ENCODE measurements around the gene CERS5.

Gene CERS5

DNA sequence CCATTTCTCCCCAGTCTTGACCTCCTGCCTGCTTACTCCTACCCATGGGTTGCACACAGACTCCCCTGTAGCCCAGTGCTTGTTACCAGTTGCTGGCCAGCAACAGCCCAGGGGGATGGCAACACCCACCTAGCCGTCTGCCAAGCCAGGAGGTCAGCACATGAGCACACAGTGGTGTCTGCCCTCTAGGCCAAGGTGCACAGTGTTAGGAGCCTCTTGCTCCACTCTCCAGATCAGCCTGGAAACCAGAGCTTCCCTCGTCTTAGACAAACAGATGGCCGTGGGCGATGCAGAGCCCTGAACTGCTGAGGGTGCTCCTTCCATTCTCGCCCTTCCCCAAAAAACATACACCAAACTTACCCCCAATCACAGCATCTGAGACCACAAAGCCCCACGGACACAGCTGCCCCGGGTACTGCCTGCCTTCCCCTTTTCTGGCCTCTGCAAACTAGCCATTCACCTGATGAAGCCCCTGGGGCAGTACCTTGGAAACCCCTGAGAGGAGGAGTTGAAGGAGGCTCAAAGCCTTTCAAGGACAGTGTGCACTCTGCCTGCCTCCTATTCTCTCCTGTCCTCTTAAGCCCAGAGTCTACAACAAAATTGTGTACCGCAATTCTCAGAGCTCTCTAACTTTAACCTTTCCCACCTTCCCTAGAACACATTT is 64.4 kb downstream of the CERS5 start:
- H3K27ac Mint-ChIP-seq, result peak overlapping the region in 1 of 2 donors; percentile 77
- no peaks in the 10 kb centered on the region for H3K9me3 Mint-ChIP-seq

DNA sequence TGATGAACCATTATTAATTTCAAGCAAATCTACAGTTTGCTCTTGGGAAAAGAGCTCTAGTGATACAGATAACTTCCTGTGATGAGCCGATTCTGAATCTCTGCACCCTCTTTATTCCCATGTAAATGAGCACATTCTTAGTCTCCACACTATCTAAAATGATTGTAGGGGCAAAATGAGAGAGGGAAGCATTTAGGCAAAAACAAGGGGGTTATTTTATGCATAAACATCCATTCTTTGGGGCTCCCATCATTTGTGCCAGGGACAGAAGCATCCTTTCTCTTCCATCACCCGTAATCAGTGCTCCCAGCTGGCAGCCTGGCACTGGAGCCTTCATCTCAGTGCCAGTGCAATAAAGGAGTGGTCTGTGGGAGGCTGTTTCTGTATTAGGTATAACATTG is 65.0 kb downstream of the CERS5 start:
- Mint-ChIP-seq H3K9me3 (no peaks in the 10 kb centered on the region), H3K4me3 (no peak overlapping the region)

More for the DNA sequence above, 64.4 kb downstream of the CERS5 start:
- Mint-ChIP-seq H3K4me1 (ENCODE audit: low read depth in 2 of 2) (no peaks in the 10 kb centered on the region), H3K27me3 (no peaks in the 10 kb centered on the region), H3K4me3 (no peak overlapping the region), H3K36me3 (ENCODE audit: insufficient read depth) (peaks cover 30% of the 10 kb centered on the region)
- ATAC-seq (replicated peaks) (no peak), DNase-seq (no peak)

DNA sequence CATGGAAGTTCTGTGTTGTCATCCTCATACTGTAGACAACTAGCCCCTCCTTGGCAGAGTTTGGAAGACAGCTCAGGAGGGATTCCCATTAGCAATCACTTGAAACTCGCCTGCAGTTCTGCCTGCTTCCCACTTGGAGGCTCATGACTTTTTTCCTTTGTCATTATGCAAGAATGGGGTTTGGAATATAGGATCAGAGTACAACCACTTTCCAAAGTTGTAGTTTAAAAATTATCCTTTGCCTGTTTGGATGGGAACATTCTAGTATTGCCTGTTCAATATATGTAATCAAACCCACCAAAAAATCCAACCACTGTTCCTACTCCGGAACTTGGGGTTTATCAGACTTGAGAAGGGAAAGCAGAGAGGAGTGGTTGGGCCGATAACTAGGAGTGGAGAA is 65.5 kb downstream of the CERS5 start:
- no peak overlapping the region for H3K4me3 Mint-ChIP-seq
- peaks cover 41% of the 10 kb centered on the region for H3K36me3 Mint-ChIP-seq (ENCODE audit: insufficient read depth)
- H3K9me3 Mint-ChIP-seq, result no peaks in the 10 kb centered on the region
- no peaks in the 10 kb centered on the region for H3K4me1 Mint-ChIP-seq (ENCODE audit: low read depth in 2 of 2)
- no peak overlapping the region for H3K27ac Mint-ChIP-seq
- no peak for ATAC-seq (replicated peaks)
- no peaks in the 10 kb centered on the region for H3K27me3 Mint-ChIP-seq
- no peak for DNase-seq

More for the DNA sequence above, 65.0 kb downstream of the CERS5 start:
- H3K36me3 Mint-ChIP-seq (ENCODE audit: insufficient read depth), result peaks cover 37% of the 10 kb centered on the region
- H3K4me1 Mint-ChIP-seq (ENCODE audit: low read depth in 2 of 2), result no peaks in the 10 kb centered on the region
- DNase-seq (no peak), ATAC-seq (replicated peaks) (no peak)
- no peaks in the 10 kb centered on the region for H3K27me3 Mint-ChIP-seq
- H3K27ac Mint-ChIP-seq, result no peak overlapping the region

DNA sequence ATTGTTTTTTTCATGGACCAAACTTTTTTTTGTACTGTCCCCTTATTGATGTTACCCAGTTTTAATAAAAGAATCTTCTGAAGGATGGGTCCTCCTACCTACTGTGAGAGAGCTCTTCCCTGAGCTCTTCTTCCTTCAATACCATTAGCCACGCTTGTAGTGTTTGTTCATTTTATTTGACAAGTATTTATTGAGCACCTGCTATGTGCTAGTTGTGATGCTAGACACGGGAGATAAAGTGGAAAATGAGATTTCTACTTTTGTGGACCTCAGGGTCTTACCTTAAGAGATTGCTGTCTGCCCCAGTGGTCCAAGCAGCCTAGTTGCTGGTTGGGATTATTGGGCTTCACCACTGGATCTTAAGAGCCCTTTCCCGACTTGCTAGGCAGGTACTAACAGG is 66.6 kb downstream of the CERS5 start:
- Mint-ChIP-seq H3K36me3 (ENCODE audit: insufficient read depth) (peaks cover 50% of the 10 kb centered on the region), H3K9me3 (no peaks in the 10 kb centered on the region), H3K27ac (peak overlapping the region in 1 of 2 donors; percentile 31), H3K4me1 (ENCODE audit: low read depth in 2 of 2) (no peaks in the 10 kb centered on the region), H3K4me3 (no peak overlapping the region), H3K27me3 (no peaks in the 10 kb centered on the region)
- no peak for DNase-seq
- ATAC-seq (replicated peaks), result no peak

DNA sequence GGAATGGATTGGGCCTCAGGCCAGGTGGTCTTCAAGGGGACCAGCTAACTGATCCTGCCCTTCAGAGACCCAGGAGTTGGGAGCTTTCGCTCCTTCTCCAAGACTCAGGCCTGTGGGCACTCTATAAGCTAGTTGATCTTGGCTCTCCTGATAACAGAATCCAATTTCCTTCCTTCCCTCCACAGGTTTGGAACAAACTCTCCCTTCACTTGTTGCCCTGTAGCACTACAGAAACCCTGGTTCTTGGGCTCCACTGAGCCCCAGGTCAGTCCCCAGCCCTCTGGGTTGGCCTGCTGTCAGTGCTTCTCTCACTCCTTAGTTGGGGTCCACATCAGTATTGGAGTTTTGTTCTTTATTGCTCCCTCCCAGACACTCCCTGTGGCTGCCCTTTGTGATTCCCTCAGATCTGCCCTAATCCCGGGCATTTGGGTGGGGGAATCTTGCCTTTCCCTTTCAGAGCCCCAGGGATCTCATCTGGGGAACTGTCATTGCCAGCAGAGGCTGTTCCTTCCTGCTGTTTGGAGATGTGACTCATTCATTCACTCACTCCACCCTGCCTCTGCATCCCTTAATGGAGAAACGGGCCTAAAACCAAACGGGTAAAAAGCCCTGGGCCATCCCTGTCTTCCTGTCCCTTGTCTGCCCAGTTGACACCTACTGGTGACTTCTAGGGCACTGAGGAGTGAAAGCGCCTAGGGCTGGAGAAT is 67.7 kb downstream of the CERS5 start:
- no peak for ATAC-seq (replicated peaks)
- Mint-ChIP-seq H3K27me3 (no peaks in the 10 kb centered on the region), H3K27ac (peak overlapping the region in 1 of 2 donors; percentile 31), H3K4me1 (ENCODE audit: low read depth in 2 of 2) (no peaks in the 10 kb centered on the region), H3K36me3 (ENCODE audit: insufficient read depth) (peaks cover 61% of the 10 kb centered on the region), H3K4me3 (no peak overlapping the region), H3K9me3 (no peaks in the 10 kb centered on the region)
- no peak for DNase-seq

DNA sequence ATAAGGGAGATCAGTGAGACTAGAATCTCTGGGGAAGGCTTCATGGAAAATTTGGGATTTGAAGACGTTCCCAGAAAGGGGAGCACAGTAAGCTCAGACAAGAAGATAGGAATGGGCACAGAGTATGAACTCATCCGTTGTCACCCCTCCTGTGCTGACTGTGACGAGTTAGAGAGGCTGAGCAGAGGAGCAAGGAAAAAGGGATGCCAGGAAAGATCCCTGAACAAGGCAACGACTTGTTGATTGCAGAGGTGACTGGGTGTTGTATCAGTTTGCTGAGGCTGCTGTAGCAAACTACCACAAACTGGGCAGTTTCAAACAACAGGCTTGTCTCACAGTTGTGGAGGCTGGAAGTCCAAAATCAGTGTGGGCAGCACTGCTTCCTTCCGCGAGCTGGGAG is 69.2 kb downstream of the CERS5 start:
- no peak for ATAC-seq (replicated peaks)
- Mint-ChIP-seq H3K9me3 (no peaks in the 10 kb centered on the region), H3K27me3 (no peaks in the 10 kb centered on the region)

DNA sequence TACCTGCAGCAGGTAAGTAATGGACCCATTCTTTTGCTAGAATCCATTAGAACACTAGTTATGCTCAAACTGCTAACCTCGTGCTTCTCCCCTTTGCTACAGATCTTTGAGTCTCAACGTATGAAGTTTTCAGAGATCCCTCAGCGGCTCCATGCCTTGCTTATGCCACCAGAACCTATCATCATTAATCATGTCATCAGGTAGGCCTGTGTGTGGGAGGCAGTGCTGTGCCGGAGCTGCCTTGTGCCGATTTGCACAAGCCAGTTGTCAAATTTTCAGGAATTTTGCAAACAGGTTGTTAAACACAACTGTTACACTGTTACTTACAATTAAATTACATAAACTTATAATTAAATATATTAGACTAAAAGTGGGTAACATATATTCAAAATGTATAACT is 76.8 kb downstream of the CERS5 start:
- ATAC-seq (replicated peaks), result no peak
- H3K27ac Mint-ChIP-seq, result no peak overlapping the region

More for the DNA sequence above, 69.2 kb downstream of the CERS5 start:
- Mint-ChIP-seq H3K4me3 (no peak overlapping the region), H3K4me1 (ENCODE audit: low read depth in 2 of 2) (no peaks in the 10 kb centered on the region), H3K27ac (peak overlapping the region in 1 of 2 donors; percentile 81), H3K36me3 (ENCODE audit: insufficient read depth) (peaks cover 72% of the 10 kb centered on the region)
- no peak for DNase-seq

DNA sequence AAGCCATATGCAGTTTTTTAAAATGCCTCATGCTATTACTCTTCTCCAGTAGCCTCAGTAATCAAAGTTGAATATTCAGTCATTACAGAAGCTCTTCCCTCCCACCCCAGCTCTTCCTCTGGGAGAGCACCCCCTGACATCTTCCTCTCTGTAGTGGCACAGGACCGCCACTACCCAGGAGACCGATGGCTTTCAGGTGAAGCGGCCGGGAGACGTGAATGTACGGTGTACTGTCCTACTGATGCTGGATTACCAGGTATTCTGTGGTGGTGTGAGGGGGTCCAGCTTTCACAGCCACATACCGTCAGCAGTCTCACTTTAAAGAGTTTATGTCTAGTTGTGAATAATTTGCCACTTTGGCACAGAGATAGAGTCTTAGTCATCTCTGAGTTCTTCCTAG is 77.4 kb downstream of the CERS5 start:
- no peak for ATAC-seq (replicated peaks)
- no peak for DNase-seq
- Mint-ChIP-seq H3K27ac (no peak overlapping the region), H3K4me1 (ENCODE audit: low read depth in 2 of 2) (peaks cover 12 to 30% of the 10 kb centered on the region in 2 donors), H3K4me3 (no peak overlapping the region), H3K36me3 (ENCODE audit: insufficient read depth) (peaks cover 59% of the 10 kb centered on the region), H3K9me3 (no peaks in the 10 kb centered on the region), H3K27me3 (no peaks in the 10 kb centered on the region)

More for the DNA sequence above, 76.8 kb downstream of the CERS5 start:
- H3K4me3 Mint-ChIP-seq, result no peak overlapping the region
- H3K4me1 Mint-ChIP-seq (ENCODE audit: low read depth in 2 of 2), result peaks cover 12 to 26% of the 10 kb centered on the region in 2 donors
- no peaks in the 10 kb centered on the region for H3K9me3 Mint-ChIP-seq
- DNase-seq, result no peak
- H3K27me3 Mint-ChIP-seq, result no peaks in the 10 kb centered on the region
- peaks cover 65% of the 10 kb centered on the region for H3K36me3 Mint-ChIP-seq (ENCODE audit: insufficient read depth)

DNA sequence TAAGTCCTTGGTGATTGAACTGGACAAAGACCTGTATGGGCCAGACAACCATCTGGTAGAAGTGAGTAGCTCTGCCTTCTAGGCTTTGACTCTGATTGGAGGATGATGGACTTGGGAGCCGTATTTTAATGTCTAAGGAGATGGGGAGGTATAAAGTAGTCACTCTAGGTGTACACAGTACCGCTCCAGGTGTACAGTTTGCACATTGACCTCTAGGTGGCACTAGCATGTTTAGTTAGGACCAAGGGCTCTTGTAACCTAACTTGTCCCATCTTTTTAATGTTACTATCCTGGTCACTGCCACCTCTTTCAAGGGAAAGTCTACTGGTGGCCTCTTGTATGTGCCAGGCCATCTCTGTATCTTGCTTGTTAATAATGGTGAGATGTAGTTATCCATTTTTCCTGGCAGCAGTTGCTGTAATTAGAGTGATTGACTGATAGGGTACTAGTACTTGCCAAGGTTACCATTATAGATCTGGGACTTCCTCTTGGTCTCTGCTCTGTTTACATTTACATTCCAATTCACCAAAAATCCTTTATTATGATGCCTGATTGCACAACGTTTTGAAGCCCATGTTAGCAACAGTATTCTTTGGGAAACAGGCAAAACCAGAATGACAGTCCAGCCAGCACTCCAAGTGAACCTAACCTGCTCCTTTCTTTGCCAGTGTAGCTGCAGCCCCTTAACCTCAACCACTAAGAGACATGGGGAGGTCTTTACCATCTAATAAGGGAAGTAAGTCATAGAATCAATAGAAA is 78.4 kb downstream of the CERS5 start:
- H3K27me3 Mint-ChIP-seq, result no peaks in the 10 kb centered on the region
- DNase-seq (peak; percentile 41 to 50 (median 41)), ATAC-seq (replicated peaks) (peak; percentile 26)
- H3K9me3 Mint-ChIP-seq, result no peaks in the 10 kb centered on the region
- H3K4me3 Mint-ChIP-seq, result no peak overlapping the region
- peaks cover 12 to 32% of the 10 kb centered on the region in 2 donors for H3K4me1 Mint-ChIP-seq (ENCODE audit: low read depth in 2 of 2)
- peaks cover 52% of the 10 kb centered on the region for H3K36me3 Mint-ChIP-seq (ENCODE audit: insufficient read depth)
- H3K27ac Mint-ChIP-seq, result no peak overlapping the region

DNA sequence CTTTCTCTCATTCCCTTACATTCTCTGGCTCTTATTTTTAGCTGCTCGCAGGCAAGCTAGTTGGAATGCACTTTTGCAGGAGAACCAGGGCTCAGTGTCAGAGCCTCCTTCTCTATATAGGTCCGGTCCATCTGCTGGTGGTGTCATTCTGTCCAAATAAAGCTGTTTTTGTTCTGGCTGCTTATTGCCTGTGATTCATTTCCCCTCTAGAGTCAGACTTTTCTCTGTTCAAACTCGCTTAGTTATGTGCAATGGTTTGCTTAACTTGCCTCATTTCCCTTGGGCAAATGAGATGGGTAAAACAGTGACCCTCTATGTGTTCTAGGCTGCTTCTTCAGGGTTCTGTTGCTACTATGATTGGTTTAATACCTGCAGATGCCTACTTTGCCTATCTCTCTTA is 79.2 kb downstream of the CERS5 start:
- no peaks in the 10 kb centered on the region for H3K27me3 Mint-ChIP-seq
- H3K9me3 Mint-ChIP-seq, result no peaks in the 10 kb centered on the region
- H3K4me1 Mint-ChIP-seq (ENCODE audit: low read depth in 2 of 2), result peaks cover 17 to 37% of the 10 kb centered on the region in 2 donors
- H3K27ac Mint-ChIP-seq, result no peak overlapping the region
- peaks cover 46% of the 10 kb centered on the region for H3K36me3 Mint-ChIP-seq (ENCODE audit: insufficient read depth)
- no peak overlapping the region for H3K4me3 Mint-ChIP-seq
- DNase-seq (no peak), ATAC-seq (replicated peaks) (no peak)

DNA sequence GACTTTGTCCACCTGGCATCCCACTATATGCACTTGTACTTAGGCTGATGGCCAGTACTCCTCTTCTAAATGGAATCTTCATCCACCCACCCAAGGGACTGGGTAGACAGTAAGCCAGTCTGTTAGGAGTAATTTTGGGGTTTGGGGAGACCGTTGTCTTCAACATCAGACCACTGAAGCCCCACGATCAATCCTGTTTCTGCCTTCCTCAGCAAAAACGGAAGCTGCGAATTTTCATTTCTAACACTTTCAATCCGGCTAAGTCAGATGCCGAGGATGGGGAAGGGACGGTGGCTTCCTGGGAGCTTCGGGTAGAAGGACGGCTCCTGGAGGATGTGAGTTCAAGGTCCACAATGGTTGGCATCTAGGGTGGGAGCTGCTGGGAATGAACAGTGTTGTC is 80.0 kb downstream of the CERS5 start:
- no peaks in the 10 kb centered on the region for H3K9me3 Mint-ChIP-seq
- no peak for ATAC-seq (replicated peaks)
- peaks cover 37% of the 10 kb centered on the region for H3K36me3 Mint-ChIP-seq (ENCODE audit: insufficient read depth)
- peaks cover 17 to 37% of the 10 kb centered on the region in 2 donors for H3K4me1 Mint-ChIP-seq (ENCODE audit: low read depth in 2 of 2)
- H3K27me3 Mint-ChIP-seq, result no peaks in the 10 kb centered on the region
- H3K4me3 Mint-ChIP-seq, result no peak overlapping the region
- DNase-seq, result no peak
- no peak overlapping the region for H3K27ac Mint-ChIP-seq

DNA sequence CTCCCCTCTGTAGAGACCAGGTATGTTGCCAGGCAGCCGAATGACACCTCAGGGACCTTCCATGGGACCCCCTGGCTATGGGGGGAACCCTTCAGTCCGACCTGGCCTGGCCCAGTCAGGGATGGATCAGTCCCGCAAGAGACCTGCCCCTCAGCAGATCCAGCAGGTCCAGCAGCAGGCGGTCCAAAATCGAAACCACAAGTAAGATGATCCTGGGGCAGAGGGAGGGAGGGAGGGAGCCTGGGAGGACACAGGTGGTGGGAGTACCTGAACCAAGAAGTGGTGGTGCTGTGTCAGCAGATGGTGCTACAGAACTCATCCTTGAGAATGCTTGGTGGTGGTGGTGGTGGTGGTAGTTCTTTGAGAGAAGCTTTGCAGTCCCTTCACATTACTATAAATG is 81.0 kb downstream of the CERS5 start:
- ATAC-seq (replicated peaks), result no peak
- peaks cover 31% of the 10 kb centered on the region for H3K36me3 Mint-ChIP-seq (ENCODE audit: insufficient read depth)

DNA sequence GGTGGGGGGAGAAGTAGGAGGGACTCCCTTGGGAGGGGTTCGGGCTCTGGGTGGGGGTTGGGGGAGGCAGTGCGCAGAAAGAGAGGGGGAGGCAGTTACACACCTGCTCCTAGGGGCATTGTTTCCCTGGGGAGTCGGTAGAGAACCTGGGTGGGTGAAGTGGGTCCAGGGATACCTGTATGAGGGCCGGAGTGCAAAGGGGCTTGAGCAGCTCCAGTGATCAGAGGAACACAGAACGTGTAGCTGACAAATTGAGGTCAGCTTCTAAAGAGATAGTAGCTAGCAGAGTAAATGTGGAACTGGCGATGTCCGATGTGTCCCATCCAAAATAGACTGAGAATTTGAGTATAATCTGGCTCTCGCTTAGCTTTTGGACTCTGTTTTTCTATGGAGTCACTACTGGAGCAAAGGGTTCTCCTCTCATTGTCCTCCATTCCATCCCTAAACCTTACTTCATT is 81.5 kb downstream of the CERS5 start:
- no peak for DNase-seq
- Mint-ChIP-seq H3K4me3 (peak overlapping the region; percentile 89 to 92), H3K4me1 (ENCODE audit: low read depth in 2 of 2) (peaks cover 17 to 37% of the 10 kb centered on the region in 2 donors), H3K27me3 (no peaks in the 10 kb centered on the region), H3K9me3 (no peaks in the 10 kb centered on the region), H3K36me3 (ENCODE audit: insufficient read depth) (peaks cover 26% of the 10 kb centered on the region), H3K27ac (peak overlapping the region; percentile 97)
- ATAC-seq (replicated peaks), result peak; percentile 14

More for the DNA sequence above, 81.0 kb downstream of the CERS5 start:
- Mint-ChIP-seq H3K27ac (peak overlapping the region in 1 of 2 donors; percentile 97), H3K27me3 (no peaks in the 10 kb centered on the region), H3K9me3 (no peaks in the 10 kb centered on the region), H3K4me1 (ENCODE audit: low read depth in 2 of 2) (peaks cover 17 to 37% of the 10 kb centered on the region in 2 donors), H3K4me3 (peak overlapping the region; percentile 89 to 92)
- no peak for DNase-seq

All from effector memory CD8-positive, alpha-beta T cell (primary cell).